ENCODE measurements around the gene TMEM154.

Gene TMEM154

GRCh38 chr4:152620915-152621314 lies 58.9 kb downstream of the TMEM154 start:
- DNase-seq = no peak

- DNase-seq = no peak
Observed at GRCh38 chr4:152620218-152620617, 59.6 kb downstream of the TMEM154 start.

- no peak for DNase-seq
Observed at GRCh38 chr4:152619556-152619955, 60.2 kb downstream of the TMEM154 start.

GRCh38 chr4:152618971-152619370 lies 60.8 kb downstream of the TMEM154 start:
- no peak for DNase-seq

GRCh38 chr4:152616804-152617203 lies 63.0 kb downstream of the TMEM154 start:
- DNase-seq = no peak

GRCh38 chr4:152613841-152614721 lies 65.7 kb downstream of the TMEM154 start:
- DNase-seq = no peak

- no peak for DNase-seq
Observed at GRCh38 chr4:152613351-152613750, 66.4 kb downstream of the TMEM154 start.

- no peak for DNase-seq
Observed at GRCh38 chr4:152610131-152610530, 69.7 kb downstream of the TMEM154 start.

- no peak for DNase-seq
Observed at GRCh38 chr4:152609481-152609880, 70.3 kb downstream of the TMEM154 start.

- DNase-seq = no peak
Observed at GRCh38 chr4:152607178-152607577, 72.6 kb downstream of the TMEM154 start.

GRCh38 chr4:152606753-152607152 lies 73.0 kb downstream of the TMEM154 start:
- no peak for DNase-seq

- peak; percentile 73 for DNase-seq
Observed at GRCh38 chr4:152605641-152606335, 74.0 kb downstream of the TMEM154 start.

GRCh38 chr4:152605031-152605430 lies 74.8 kb downstream of the TMEM154 start:
- DNase-seq = no peak

GRCh38 chr4:152601156-152601555 lies 78.6 kb downstream of the TMEM154 start:
- DNase-seq = no peak

GRCh38 chr4:152599636-152600035 lies 80.2 kb downstream of the TMEM154 start:
- DNase-seq = no peak

GRCh38 chr4:152599095-152599494 lies 80.7 kb downstream of the TMEM154 start:
- DNase-seq = no peak

GRCh38 chr4:152598454-152598853 lies 81.3 kb downstream of the TMEM154 start:
- no peak for DNase-seq

- DNase-seq = no peak
Observed at GRCh38 chr4:152594978-152595925, 84.5 kb downstream of the TMEM154 start.

- DNase-seq = no peak
Observed at GRCh38 chr4:152594057-152594456, 85.7 kb downstream of the TMEM154 start.

- DNase-seq = no peak
Observed at GRCh38 chr4:152591876-152592275, 87.9 kb downstream of the TMEM154 start.

- DNase-seq = peak; percentile 39
Observed at GRCh38 chr4:152591396-152591795, 88.4 kb downstream of the TMEM154 start.

GRCh38 chr4:152590179-152591031 lies 89.4 kb downstream of the TMEM154 start:
- DNase-seq = peak; percentile 97

Measured in EL (cell line).